ENCODE results near the gene UNC13B. TPM values are rescaled to one million over a fixed set of nuclear protein-coding genes. Genes with fewer than 3 reads are reported as not detected.

UNC13B gene
- total RNA-seq, 1 experiment from 2014 or later = 10.7 TPM

DNA sequence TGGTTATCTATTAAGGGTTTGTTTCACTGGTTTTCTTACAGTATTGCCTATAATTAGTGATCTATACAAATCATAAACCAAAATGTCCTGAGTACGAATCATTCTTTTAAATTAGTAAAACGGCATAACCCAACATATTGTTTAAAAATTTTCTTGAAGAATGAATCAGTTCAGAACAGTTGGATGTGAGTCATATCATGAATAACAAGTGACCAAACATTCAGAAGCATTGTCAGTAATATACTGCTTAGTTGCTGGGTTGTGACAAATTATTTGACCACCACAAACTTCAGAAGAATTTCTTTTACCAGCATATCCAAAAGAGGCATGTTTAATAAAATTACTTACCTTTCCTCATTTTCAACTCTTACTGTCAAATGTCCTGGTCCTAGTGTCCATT, 111.2 kb downstream of the UNC13B start:
- DNase-seq (ENCODE audit: low read depth) = peak; percentile 62

DNA sequence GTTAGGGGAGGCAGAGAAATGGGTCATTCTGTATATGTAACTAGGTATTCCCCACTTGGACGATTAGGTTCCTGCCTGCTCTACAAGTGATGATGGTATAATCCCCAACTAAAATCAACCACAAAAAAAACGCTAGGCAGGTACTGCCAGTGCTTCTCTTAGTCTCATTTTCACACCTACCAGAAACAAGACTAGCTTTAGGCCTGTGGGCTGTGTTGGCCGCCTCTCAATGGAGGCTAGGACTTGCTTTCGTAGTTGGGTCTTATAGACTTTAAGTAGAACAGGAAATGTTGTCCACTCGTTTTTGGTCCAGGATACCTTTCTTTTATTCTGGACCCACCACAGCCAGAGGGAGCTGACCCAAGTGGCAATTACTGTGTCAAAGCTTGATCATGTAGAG, 111.8 kb downstream of the UNC13B start:
- no peak for DNase-seq (ENCODE audit: low read depth)

DNA sequence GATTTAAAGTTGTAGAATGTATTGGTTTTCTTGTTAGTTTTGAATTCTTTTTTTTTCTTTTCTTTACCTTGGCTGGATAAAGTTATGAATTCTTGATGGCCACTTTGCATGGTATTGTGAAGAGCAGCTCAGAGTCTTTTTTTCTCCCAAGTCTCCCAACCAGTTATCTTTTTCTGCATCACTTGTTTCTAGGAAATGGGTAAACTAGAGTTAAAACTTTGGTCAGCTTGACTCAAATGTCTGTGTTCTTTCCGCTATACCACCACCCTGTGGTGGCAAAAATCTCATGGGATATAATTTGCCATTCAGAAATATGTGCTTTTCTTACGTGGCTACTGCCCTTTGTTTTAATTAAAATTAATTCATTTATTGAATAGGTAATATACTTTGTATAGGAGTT, 113.2 kb downstream of the UNC13B start:
- DNase-seq (ENCODE audit: low read depth) = no peak

DNA sequence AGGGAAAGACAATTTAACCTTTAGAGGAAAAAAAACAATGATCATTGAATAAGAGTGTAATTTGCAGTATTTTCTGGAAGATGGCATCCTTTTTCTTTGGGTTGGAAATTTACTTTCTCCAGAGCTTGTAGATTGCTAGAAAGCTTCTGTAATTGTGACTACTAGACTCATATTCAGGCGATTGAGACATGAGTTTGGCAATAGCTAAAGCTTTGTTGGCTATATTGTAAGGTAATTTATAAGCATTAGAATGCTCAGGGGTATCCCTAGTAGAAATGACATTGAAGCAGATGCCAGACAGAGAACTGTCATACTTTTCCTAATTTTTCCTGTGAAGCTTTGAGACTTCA, 115.3 kb downstream of the UNC13B start:
- no peak for DNase-seq (ENCODE audit: low read depth)

DNA sequence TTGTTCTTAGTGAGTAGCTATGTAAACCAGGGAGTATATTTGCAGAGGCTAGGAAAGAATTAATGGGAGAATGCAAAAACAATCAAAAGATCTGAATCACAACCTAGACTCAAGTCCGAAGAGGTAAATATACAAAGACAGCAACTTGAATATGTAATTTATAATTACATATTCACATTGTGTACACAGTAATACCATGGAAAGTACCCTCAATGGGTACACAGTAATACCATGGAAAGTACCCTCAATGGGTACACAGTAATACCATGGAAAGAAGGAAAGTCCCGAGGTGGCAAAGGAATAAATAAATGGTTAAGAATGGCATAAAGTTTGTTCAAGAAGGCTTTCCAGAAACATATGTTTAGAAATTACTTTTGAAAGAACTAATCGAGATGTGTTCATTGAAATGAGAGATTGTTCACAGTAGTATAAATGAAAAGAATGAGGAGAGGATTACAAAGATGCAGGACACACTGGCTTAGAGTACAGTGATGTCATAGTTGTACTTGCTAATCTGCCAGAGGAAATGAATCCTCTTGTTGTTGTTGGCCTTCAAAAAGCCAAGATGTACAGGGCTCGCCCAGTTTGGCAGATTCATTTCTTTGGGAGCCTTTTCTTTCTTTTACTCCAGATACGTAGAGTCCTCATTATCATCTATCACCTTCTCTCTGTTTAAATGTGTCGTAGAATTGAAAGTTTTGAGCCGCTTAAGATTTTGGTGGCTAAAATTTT, 116.0 kb downstream of the UNC13B start:
- DNase-seq (ENCODE audit: low read depth) = peak; percentile 72

DNA sequence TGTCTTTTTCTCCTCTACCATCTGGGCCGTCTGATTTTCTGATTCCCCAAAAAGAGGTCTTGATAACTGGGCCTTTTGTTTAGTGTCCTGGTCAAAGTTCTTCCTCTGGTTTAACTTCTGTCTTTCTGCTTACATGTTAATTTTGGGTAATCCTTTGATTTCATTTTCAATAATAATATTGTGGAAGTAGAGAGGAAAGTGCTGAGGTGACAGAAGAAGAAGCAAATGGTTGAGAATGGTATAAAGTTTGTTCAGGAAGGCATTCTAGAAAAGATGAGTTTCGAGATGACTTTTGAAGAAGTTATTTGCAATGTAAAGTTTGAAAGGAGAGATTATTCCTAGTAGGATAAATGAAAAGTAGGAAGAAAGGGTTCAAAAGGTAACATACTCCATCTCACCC, 118.1 kb downstream of the UNC13B start:
- DNase-seq (ENCODE audit: low read depth) = no peak

DNA sequence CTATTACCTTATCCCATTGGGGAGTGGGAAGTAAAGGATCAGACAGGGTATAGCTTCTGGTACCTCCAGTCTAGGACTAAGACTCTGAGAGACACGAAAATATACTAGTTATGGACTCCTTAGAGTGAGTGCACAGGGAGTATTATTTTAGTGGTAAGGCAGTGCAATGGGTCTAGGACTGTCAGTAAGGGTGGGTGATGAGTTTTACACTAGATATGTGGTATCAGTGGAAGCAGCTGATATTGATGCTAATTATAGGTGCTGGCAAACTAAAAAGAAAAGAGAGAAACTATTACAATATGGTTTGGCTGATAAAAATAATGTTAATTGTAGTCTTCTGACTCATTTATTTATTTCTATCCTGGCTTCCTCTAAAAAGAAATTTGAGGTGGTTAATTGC, 118.6 kb downstream of the UNC13B start:
- DNase-seq (ENCODE audit: low read depth) = no peak

DNA sequence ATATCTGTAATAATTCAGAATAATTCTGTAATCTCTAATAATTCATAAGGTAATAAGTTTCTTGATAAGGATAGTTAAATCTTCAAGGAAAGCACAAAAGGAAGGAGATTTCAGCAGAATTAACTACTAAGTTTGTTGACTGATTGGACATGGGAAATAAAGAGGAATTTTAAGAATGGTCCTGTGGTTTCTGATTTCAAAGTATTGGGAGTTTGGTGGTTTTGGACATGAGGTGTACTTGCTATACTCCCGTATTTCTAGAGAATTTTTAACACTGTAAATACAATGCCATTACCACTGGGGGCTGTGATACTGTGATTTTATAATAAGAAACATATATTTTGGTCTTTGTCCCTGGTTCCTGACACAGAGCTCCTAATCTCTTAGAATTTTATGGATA, 123.9 kb downstream of the UNC13B start:
- no peak for DNase-seq (ENCODE audit: low read depth)

DNA sequence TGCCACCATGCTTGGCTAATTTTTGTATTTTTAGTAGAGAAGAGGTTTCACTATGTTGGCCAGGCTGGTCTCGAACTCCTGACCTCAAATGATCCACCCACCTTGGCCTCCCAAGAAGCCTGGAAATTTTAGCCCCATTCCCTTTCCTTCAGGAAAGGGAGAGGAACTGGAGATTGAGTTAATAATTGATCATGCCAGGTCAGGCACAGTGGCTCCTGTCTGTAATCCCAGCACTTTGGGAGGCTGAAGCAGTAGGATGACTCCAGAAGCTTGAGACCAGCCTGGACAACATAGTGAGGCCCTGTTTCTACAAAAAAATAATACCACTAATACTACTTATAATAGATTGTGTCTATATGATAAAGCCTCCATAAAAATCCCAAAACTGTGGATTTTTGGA, 124.6 kb downstream of the UNC13B start:
- DNase-seq (ENCODE audit: low read depth) = no peak

DNA sequence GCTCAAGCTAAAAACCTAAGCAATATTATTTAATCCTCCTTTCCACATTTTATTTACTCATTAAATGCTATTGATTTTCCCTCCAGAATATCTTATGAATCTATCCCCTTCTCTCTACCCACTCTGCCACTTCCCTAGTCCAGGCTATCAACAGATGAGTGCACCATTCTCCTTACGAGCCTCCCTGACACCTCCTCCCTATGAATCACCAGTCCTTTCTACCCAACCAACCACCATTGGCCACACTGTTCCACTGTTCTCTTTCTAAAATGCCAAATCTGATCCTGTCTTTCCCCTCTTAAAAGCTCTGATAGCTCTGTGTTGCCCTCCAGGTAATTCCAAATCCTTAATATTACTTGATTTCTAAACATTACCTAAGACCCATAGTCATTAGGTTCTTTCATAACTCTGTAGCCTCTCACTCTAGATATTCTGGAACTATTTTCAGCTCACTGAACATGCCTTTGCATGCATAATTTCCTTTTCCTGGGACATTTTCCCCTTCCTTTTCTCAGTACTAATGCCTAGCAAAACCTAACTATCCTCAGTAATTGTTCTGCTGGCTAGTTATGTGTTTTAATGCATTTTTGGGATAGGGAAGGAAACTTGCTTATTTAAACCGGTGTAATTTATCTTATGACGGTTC, 126.3 kb downstream of the UNC13B start:
- peak; percentile 46 for DNase-seq (ENCODE audit: low read depth)

DNA sequence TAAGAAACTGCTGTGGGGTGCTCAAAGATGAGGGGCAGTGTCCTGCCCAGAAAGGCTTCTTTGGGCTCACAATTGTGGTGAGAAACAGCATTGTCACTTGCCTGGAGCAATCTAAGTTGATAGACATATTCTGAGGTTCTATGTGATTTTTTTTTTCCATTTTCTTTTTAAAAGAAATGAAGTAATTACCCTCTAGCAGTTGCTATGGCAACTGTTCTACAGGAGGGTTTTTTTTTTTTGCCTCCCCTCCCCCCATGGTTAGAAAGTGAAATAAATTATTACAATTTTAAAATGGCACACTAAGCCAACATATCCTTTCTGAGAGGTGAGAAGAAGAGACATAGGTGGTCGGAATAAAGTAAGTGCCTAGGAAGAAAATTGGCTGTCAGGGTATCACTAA, 127.0 kb downstream of the UNC13B start:
- no peak for DNase-seq (ENCODE audit: low read depth)

DNA sequence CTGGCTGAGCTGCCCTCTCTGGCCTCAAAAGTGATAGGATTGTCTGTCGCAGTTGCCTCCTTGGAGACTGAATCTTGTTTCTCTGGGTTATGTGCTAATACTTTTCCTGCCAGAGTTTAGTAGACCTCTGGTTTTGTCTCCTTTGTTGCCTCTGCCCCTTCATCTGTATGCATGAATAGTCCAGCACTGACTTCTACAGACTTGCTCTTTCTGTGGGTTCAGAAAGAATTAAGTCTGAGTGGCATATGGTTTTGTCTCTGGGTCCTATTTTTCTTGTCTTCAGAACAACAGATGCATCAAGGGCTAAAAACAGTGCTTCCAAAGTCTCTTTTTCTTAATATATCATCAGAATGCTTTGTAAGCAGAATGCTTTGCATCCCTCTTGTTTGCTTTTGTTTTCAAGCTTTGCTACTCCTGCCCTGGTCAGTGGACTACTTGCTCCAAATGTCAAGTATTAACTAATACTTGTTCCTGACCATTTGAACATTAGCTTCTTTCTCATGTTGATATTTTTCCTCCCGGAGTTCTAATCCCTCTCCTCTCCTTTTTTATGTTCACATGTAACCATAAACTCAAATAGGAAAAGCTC, 131.7 kb downstream of the UNC13B start:
- DNase-seq (ENCODE audit: low read depth) = no peak

DNA sequence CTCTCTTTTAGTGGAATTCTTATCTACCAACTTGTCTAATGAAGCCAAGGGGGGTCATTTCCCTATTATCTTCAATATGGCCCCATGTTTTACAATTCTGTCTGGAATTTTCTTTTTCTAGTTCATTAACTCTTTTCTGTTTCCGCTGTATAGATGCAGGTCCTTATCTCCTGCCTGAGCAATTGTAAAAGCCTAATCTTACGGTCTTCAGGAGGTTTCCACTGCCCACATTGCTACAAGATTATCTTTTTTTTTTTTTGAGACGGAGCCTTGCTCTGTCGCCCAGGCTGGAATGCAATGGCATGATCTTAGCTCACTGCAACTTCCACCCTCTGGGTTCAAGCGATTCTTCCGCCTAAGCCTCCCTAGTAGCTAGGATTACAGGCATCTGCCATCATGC, 132.3 kb downstream of the UNC13B start:
- no peak for DNase-seq (ENCODE audit: low read depth)

DNA sequence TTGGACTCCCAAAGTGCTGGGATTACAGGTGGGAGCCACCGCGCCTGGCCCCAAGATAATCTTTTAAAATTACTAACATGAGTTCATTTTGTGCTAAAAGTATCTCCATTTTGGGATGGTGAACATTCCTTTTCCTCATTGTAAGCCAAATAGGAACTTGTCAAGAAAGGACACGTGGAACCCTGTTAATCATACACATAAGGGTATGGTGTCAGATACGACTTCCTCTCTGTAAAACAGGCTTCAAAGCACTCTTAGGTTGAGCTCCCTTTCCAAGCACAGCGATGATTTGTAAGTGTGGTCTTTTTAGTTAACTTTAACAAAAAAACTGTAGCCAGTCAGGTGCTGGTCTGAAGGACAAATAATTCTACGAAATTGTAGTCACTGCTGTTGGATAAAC, 132.7 kb downstream of the UNC13B start:
- no peak for DNase-seq (ENCODE audit: low read depth)

DNA sequence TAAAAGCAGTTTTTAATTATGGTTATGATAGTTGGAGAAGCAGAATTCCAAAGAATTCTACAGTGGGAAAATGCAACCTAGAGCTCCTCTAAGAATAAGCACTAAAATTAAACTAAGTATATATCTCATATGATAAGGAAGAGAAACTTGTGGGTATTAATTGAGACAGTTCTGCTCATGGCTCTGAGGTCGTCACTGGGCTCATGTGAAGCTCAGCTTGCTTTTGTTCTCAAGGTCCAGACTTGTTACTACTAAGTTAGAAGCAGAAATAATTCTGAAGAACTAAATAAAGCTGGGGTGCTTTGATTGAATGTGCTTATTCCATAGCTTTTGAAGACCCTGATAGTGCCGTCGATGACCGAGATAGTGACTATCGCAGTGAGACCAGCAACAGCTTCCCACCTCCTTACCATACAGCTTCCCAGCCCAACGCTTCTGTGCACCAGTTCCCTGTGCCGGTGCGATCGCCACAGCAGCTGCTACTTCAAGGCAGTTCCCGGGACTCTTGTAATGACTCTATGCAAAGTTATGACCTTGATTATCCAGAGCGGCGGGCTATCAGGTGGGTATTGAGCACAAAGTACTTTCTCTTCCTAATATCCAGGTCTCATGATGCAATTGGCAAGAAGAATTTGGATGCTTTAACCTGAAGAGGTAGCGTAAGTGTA, 133.7 kb downstream of the UNC13B start:
- no peak for DNase-seq (ENCODE audit: low read depth)

DNA sequence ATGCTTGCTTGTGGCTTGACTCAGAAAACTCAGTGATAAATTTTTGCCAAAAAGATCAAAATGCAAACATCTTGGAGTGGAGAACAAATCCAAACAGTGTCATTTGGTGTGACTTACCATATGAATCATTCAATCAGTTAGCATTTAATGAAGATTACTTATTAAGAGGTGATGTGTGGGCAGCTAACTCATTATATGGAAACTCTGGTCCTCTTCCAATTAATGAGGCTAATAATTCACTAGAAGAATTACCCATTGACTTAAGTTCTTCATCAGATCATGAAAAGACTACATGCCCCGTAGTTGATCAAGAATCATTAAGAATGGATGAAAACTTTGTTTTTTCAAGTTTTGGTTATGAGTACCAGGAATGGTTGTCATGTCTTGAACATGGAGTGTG, 141.8 kb downstream of the UNC13B start:
- DNase-seq (ENCODE audit: low read depth) = no peak

DNA sequence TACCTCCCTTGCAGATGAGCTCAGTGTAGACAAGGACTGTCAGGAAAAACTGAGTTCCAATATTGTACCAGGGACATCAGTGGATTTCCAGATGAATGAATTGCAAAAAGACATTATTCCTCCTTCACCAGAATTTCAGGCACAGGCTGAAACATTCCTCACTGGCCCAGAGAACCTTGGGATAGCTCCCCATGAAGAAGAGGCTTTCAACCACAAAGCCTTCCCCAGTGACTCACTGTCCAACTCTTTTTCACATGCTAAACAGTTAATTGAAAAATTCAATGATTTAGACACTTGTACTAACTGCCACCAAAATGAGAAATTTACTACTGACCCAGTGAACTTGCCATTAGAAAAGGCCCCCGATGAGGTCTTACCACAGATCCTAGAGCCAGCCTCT, 144.5 kb downstream of the UNC13B start:
- DNase-seq (ENCODE audit: low read depth) = peak; percentile 13

DNA sequence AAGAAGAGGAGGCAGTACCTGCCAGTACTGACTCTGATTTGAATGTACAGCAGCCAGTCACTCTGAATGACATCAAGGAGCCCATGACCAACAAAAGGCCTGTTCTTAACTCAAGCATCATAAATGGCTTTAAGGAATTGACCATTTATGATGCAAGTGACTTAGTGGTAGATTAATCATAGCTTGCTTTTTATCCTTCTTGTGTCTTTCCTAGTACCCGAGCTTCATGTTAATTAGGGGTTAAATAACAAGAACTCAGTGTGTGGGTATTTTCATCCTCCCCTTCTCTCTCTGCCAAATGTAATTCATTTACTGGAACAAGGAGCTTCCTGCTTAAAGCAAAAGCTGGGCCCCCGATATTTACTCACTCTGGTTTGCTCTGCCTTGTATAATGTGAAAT, 146.5 kb downstream of the UNC13B start:
- DNase-seq (ENCODE audit: low read depth) = no peak

DNA sequence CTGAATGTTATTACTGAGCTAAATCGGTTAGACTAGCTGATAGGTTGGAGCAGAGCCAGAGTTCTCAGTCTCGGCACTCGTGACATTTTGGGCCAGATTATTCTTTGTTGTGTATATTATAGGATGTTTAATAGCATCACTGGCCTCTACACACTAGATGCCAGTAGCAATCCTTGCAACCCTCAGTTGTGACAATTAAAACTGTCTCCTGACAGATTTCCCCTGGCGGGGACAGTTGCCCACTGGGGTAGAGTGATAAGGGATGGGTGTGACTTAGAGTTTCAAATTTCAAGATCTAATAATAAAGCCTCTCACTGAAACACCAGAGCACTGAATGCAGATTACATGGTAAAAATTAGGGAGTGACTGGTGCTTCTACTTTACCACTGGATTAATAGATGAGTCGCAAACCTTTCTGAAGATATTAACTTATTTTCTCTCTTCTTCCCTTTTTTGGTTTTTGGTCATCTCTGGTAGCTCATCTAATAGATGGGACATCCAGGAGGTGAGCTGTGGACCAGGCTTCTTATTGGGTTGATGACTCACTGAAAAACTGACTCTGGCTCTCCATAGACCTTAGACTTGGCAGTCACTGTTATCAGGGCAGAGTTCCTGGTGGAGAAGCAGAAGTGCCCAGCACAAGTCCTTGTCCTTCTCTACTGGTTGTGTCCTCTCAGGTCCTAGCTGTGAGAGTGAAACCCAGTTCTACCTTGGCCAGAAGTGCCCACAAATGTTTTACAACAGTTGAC, 150.3 kb downstream of the UNC13B start:
- DNase-seq (ENCODE audit: low read depth) = no peak

DNA sequence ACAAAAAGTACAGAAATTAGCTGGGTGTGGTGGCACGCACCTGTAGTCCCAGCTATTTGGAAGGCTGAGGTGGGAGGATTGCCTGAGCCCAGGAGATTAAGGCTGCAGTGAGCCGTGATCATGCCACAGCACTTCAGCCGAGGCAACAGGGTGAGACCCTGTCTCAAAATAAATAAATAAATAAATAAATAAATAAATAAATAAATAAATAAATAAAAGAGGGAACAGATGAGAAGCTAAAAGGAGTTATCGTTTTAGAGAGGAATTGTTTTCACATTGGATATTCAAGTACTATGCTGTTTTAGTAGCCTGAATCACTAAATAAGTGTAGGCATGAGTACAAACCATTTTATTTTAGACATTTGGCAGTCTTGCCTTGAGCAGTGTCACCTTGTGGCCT, 151.7 kb downstream of the UNC13B start:
- DNase-seq (ENCODE audit: low read depth) = no peak

DNA sequence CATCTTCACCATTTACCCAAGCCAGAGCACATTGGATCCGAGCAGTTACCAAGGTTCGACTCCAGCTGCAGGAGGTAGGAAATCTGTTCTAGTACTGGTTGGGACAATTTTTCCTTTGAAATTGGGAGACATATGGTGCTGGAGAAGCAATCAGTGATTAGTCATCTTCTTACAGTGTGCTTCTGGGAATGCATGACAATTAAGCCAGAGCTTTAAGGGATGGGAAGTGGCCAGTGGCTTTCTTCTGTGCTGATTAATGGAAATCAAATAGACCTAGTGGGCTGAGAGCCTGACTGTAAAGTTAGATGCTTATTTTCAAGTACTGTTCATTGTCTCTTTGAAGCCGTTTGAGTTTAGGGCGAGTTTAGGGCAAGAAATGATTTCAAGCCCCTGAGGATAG, 152.1 kb downstream of the UNC13B start:
- peak; percentile 24 for DNase-seq (ENCODE audit: low read depth)

DNA sequence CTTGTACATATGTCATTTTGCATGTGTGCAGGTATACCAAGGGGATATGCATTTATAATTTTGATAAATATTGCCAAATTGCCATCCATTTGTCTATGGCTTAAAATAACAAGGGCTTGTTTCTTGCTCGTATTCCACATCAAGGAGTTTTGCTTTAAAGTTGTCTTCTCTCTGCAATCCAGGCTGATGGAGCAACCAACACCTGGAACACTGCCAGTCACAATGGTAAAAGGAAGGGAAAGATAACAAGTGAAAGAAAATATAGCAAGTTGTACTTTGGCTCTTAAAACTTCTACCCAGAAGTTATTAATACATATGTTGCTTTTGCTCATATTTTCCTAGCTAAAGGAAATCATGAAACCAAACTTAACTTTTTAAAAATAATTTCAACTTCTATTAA, 156.9 kb downstream of the UNC13B start:
- no peak for DNase-seq (ENCODE audit: low read depth)

Data from HT1080 (cell line).